Heart right ventricle (tissue), 16 donors: ENCODE data around the gene SLU7. TPM values are rescaled to one million over a fixed set of nuclear protein-coding genes. Genes with fewer than 3 reads are reported as not detected.

Source experiments
- ATAC-seq, 8 donors: fragments of 200-7000 bp; cut with Tn5 transposase; one replicate each; pipeline ENCODE4 v1.9.1; 2020; ENCODE audit warnings: mild to moderate bottlenecking in 8 of 8, moderate library complexity in 8 of 8, moderate number of reproducible peaks in 1 of 8
- DNase-seq, 2 donors: peaks; one replicate each; pipeline ENCODE4 v3.0.0-alpha.2; 2020
- H3K27ac ChIP-seq, 10 donors: fragments of 200-600 bp; sonication (generic) in 2 of 10; one replicate each; pipeline versions ENCODE4 v1.5.0 to v1.8.0; 2020 to 2022; ENCODE audit warnings: mild to moderate bottlenecking in 3 of 10
- H3K27me3 ChIP-seq, 7 donors: fragments of 200-600 bp; one replicate each; pipeline ENCODE4 v1.8.0; 2021 to 2022; ENCODE audit warnings: mild to moderate bottlenecking in 2 of 7
- H3K36me3 ChIP-seq, 9 donors: fragments of 200-600 bp; sonication (generic) in 1 of 9; one replicate each; pipeline versions ENCODE4 v1.5.0 to v1.8.0; 2020 to 2022; ENCODE audit warnings: mild to moderate bottlenecking in 2 of 9
- H3K4me1 ChIP-seq, 9 donors: fragments of 200-600 bp; sonication (generic) in 1 of 9; one replicate each; pipeline versions ENCODE4 v1.5.0 to v1.8.0; 2020 to 2022; ENCODE audit warnings: mild to moderate bottlenecking in 4 of 9
- H3K4me3 ChIP-seq, 10 donors: fragments of 200-600 bp; sonication (generic) in 2 of 10; one replicate each; pipeline versions ENCODE4 v1.5.0 to v1.8.0; 2020 to 2022; ENCODE audit warnings: mild to moderate bottlenecking in 7 of 10, moderate library complexity in 2 of 10
- H3K9me3 ChIP-seq, 11 donors: fragments of 200-600 bp in 10 of 11; sonication (generic) in 2 of 11; one replicate each; pipeline versions ENCODE4 v1.5.0 to v1.8.0; 2013 to 2022; ENCODE audit warnings: mild to moderate bottlenecking in 2 of 11, control low read depth in 1 of 11, moderate library complexity in 1 of 11
- CTCF ChIP-seq, 9 donors: fragments of 200-600 bp; sonication (generic) in 2 of 9; IDR thresholded peaks; one replicate each; pipeline versions ENCODE4 v1.5.0 to v1.8.0; 2021 to 2022; ENCODE audit warnings: antibody characterized with exemption in 9 of 9, mild to moderate bottlenecking in 5 of 9, moderate library complexity in 1 of 9
- WGBS, 2 donors: extraction: QIAGEN DNeasy Blood & Tissue Kit; methylation state at CpG; one replicate each; pipeline ENCODE4 v1.1.7; 2013; ENCODE audit warnings: inconsistent platforms in 1 of 2; 5-methylcytosine and 5-hydroxymethylcytosine counted together
- intact Hi-C, 10 donors: fragments of 100-400 bp; cut with DNase I; formaldehyde crosslinking; loops; one replicate each; pipeline versions ENCODE4 v1.11.1 to v1.14.2; 2022
- polyA plus RNA-seq, 2 donors: library from polyadenylated mRNA; stranded (reverse); fragments of 200-250 nt; gene quantifications; one replicate each; pipeline ENCODE4 v1.2.3, GENCODE V29; 2013
- total RNA-seq, 10 donors: library from RNA; stranded (reverse); fragmentation: NEBNext Ultra II Directional in 3 of 10; extraction: Animal tissue kit (Norgen Biotek cat#: 25700) in 3 of 10; gene quantifications; one replicate each; pipeline versions ENCODE4 v1.2.1 to v1.2.4, GENCODE V29; 2021 to 2023
- donor health status: Arrhythmogenic right ventricular cardiomyopathy.
- donor health status: ischemic (EF 13 %, LVEDD 7.1; RV severe dilation, severe dysfunction).
- donor health status: healthy with polysubstance abuse.
- donor health status: DM: no; HTN: yes; CAD: no.
- donor health status: DM: no; HTN: no; CAD: no.
- donor health status: ischemic (EF 25% LVEDD 6.9; RV normal size, moderate dysfunction).
- donor health status: ischemic (EF 25% LVEDD 5.7; RV mildly dilated, moderate dysfunction).
- donor health status: healthy.
- donor health status: DM: yes; HTN: yes; CAD: no.
- donor health status: Ischemic cardiomyopathy.
- donor health status: ischemic (EF 35%, LVEDD 5.7; RV mildly dilated, moderate dysfunction).
- donor health status: nonischemic (EF 11% LVEDD 7.7; RV severe dilation, severe dysfunction).
- donor health status: DM: yes; HTN: yes; CAD: no.
- donor health status: PGD.
- donor health status: ischemic (EF 29% LVEDD 5.4; RV normal size, mild dysfunction).
- donor health status: nonischemic (EF 23%, LVEDD 6.1; RV moderate dilation, normal function).

Gene SLU7
- total and polyA plus RNA-seq, 12 donors: 19.2 to 62.4 (median 40.6) TPM

- TF ChIP-seq CTCF (IDR thresholded peaks at IDR 0.05): no peak
- intact Hi-C loops: no loop called here
- Histone ChIP-seq H3K27ac (no peak overlapping the region), H3K9me3 (no peaks in the 10 kb centered on the region), H3K4me1 (peaks cover 0 to 8% (median 0%) of the 10 kb centered on the region in 9 donors), H3K27me3 (no peaks in the 10 kb centered on the region), H3K36me3 (no peaks in the 10 kb centered on the region), H3K4me3 (no peak overlapping the region)
- ATAC-seq (no peak), DNase-seq (no peak)
Measured at GRCh38 chr5:160445751-160446150, 26.9 kb upstream of the SLU7 start.

- Histone ChIP-seq H3K4me1 (peaks cover 0 to 10% (median 0%) of the 10 kb centered on the region in 9 donors), H3K36me3 (no peaks in the 10 kb centered on the region), H3K4me3 (no peak overlapping the region), H3K27me3 (no peaks in the 10 kb centered on the region), H3K9me3 (no peaks in the 10 kb centered on the region), H3K27ac (no peak overlapping the region)
- WGBS, 2 donors: 79 to 89% methylated on average over 1 of the region's 1 CpG
- ATAC-seq (no peak), DNase-seq (no peak)
- TF ChIP-seq CTCF (IDR thresholded peaks at IDR 0.05): no peak
- intact Hi-C loops: no loop called here
Measured at GRCh38 chr5:160445132-160445531, 26.3 kb upstream of the SLU7 start.

- Histone ChIP-seq H3K4me3 (no peak overlapping the region), H3K4me1 (peaks cover 0 to 13% (median 0%) of the 10 kb centered on the region in 9 donors), H3K9me3 (no peaks in the 10 kb centered on the region), H3K36me3 (no peaks in the 10 kb centered on the region), H3K27ac (no peak overlapping the region), H3K27me3 (no peaks in the 10 kb centered on the region)
- ATAC-seq: no peak
- 72 to 83% methylated on average over 1 of the region's 1 CpG for WGBS, 2 donors
- no peak for TF ChIP-seq CTCF (IDR thresholded peaks at IDR 0.05)
- no peak for DNase-seq
- intact Hi-C loops: loop anchor here in 1 of 10 donors (5.0 kb wide), 1 partner anchor 63 kb away; no protein-coding TSS in a partner anchor
Measured at GRCh38 chr5:160444407-160444806, 25.5 kb upstream of the SLU7 start.

- intact Hi-C loops: loop anchor here in 1 of 10 donors (5.0 kb wide), 1 partner anchor 64 kb away; no protein-coding TSS in a partner anchor
- H3K27ac ChIP-seq: no peak overlapping the region
- H3K27me3 ChIP-seq: no peaks in the 10 kb centered on the region
- WGBS, 2 donors: 73 to 82% methylated on average over 4 of the region's 4 CpGs
- no peak for TF ChIP-seq CTCF (IDR thresholded peaks at IDR 0.05)
- H3K9me3 ChIP-seq: no peaks in the 10 kb centered on the region
- no peak overlapping the region for H3K4me3 ChIP-seq
- DNase-seq (no peak), ATAC-seq (no peak)
- no peaks in the 10 kb centered on the region for H3K36me3 ChIP-seq
- H3K4me1 ChIP-seq: peaks cover 0 to 26% (median 6%) of the 10 kb centered on the region in 9 donors
Measured at GRCh38 chr5:160442824-160443431, 24.0 kb upstream of the SLU7 start.
